ENCODE results near the gene ACSM6.

The ACSM6 gene

GRCh38 chr10:95265572-95265971 is 71.5 kb downstream of the ACSM6 start:
- H3K27me3 Mint-ChIP-seq, result no peaks in the 10 kb centered on the region
- H3K27ac Mint-ChIP-seq, result no peak overlapping the region
- H3K36me3 Mint-ChIP-seq, result peaks cover 57% of the 10 kb centered on the region
- H3K4me1 Mint-ChIP-seq, result peaks cover 44% of the 10 kb centered on the region
- ATAC-seq, result no peak
- no peaks in the 10 kb centered on the region for H3K9me3 Mint-ChIP-seq
- H3K4me3 Mint-ChIP-seq, result no peak overlapping the region

- Mint-ChIP-seq H3K36me3 (peaks cover 56% of the 10 kb centered on the region), H3K4me1 (peaks cover 44% of the 10 kb centered on the region), H3K27me3 (no peaks in the 10 kb centered on the region), H3K9me3 (no peaks in the 10 kb centered on the region), H3K27ac (peak overlapping the region; percentile 87), H3K4me3 (no peak overlapping the region)
- peak; percentile 93 for ATAC-seq
Observed at GRCh38 chr10:95266674-95267095, 72.6 kb downstream of the ACSM6 start.

- Mint-ChIP-seq H3K27ac (peak overlapping the region; percentile 87), H3K9me3 (no peaks in the 10 kb centered on the region), H3K4me1 (peaks cover 44% of the 10 kb centered on the region), H3K36me3 (peaks cover 50% of the 10 kb centered on the region), H3K27me3 (no peaks in the 10 kb centered on the region), H3K4me3 (no peak overlapping the region)
- ATAC-seq, result no peak
Observed at GRCh38 chr10:95267251-95267650, 73.2 kb downstream of the ACSM6 start.

GRCh38 chr10:95268438-95268837 is 74.4 kb downstream of the ACSM6 start:
- Mint-ChIP-seq H3K36me3 (peaks cover 41% of the 10 kb centered on the region), H3K4me3 (no peak overlapping the region), H3K9me3 (no peaks in the 10 kb centered on the region), H3K4me1 (peaks cover 39% of the 10 kb centered on the region), H3K27ac (peak overlapping the region; percentile 22), H3K27me3 (no peaks in the 10 kb centered on the region)
- ATAC-seq, result no peak

GRCh38 chr10:95273393-95274312 is 79.6 kb downstream of the ACSM6 start:
- Mint-ChIP-seq H3K36me3 (peaks cover 32% of the 10 kb centered on the region), H3K27ac (peak overlapping the region; percentile 63), H3K9me3 (no peaks in the 10 kb centered on the region), H3K4me1 (peaks cover 51% of the 10 kb centered on the region), H3K4me3 (no peak overlapping the region), H3K27me3 (no peaks in the 10 kb centered on the region)
- no peak for ATAC-seq

- H3K27me3 Mint-ChIP-seq, result no peaks in the 10 kb centered on the region
- peak overlapping the region; percentile 63 for H3K27ac Mint-ChIP-seq
- no peak overlapping the region for H3K4me3 Mint-ChIP-seq
- no peaks in the 10 kb centered on the region for H3K9me3 Mint-ChIP-seq
- peaks cover 60% of the 10 kb centered on the region for H3K4me1 Mint-ChIP-seq
- no peak for ATAC-seq
- H3K36me3 Mint-ChIP-seq, result peaks cover 15% of the 10 kb centered on the region
Observed at GRCh38 chr10:95275726-95276366, 81.8 kb downstream of the ACSM6 start.

GRCh38 chr10:95276367-95277200 is 82.5 kb downstream of the ACSM6 start:
- H3K27ac Mint-ChIP-seq, result peak overlapping the region; percentile 65
- H3K4me1 Mint-ChIP-seq, result peaks cover 67% of the 10 kb centered on the region
- no peaks in the 10 kb centered on the region for H3K9me3 Mint-ChIP-seq
- H3K27me3 Mint-ChIP-seq, result no peaks in the 10 kb centered on the region
- peak; percentile 53 for ATAC-seq
- peaks cover 15% of the 10 kb centered on the region for H3K36me3 Mint-ChIP-seq
- no peak overlapping the region for H3K4me3 Mint-ChIP-seq

- H3K4me3 Mint-ChIP-seq, result no peak overlapping the region
- peaks cover 15% of the 10 kb centered on the region for H3K36me3 Mint-ChIP-seq
- H3K4me1 Mint-ChIP-seq, result peaks cover 73% of the 10 kb centered on the region
- H3K9me3 Mint-ChIP-seq, result no peaks in the 10 kb centered on the region
- H3K27ac Mint-ChIP-seq, result peak overlapping the region; percentile 65
- no peak for ATAC-seq
- no peaks in the 10 kb centered on the region for H3K27me3 Mint-ChIP-seq
Observed at GRCh38 chr10:95277201-95277570, 83.1 kb downstream of the ACSM6 start.

- no peaks in the 10 kb centered on the region for H3K9me3 Mint-ChIP-seq
- no peak overlapping the region for H3K4me3 Mint-ChIP-seq
- H3K4me1 Mint-ChIP-seq, result peaks cover 77% of the 10 kb centered on the region
- H3K27me3 Mint-ChIP-seq, result no peaks in the 10 kb centered on the region
- ATAC-seq, result no peak
- H3K36me3 Mint-ChIP-seq, result peaks cover 15% of the 10 kb centered on the region
- peak overlapping the region; percentile 65 for H3K27ac Mint-ChIP-seq
Observed at GRCh38 chr10:95277614-95278013, 83.6 kb downstream of the ACSM6 start.
